ENCODE measurements around the gene RPS24. TPM values are rescaled to one million over a fixed set of nuclear protein-coding genes. Genes with fewer than 3 reads are reported as not detected.

The RPS24 gene
- total and polyA plus RNA-seq, 2 of the 8 experiments (the other 6 are each of a cell fraction or from before 2014, with no cell fraction given) = 2,128 to 3,943 TPM

- no peak for TF ChIP-seq E2F6 (IDR thresholded peaks at IDR 0.05)
- TF ChIP-seq SUZ12 (IDR thresholded peaks at IDR 0.05; ENCODE audit: low read length) = no peak
These were observed 13.1 kb downstream of the RPS24 start (continued) for GRCh38 chr10:78046711-78047269.
